ENCODE measurements around the gene OR6K3. TPM values are rescaled to one million over a fixed set of nuclear protein-coding genes. Genes with fewer than 3 reads are reported as not detected.

OR6K3 gene
- total RNA-seq, 1 donor from 2014 or later: not detected

DNA sequence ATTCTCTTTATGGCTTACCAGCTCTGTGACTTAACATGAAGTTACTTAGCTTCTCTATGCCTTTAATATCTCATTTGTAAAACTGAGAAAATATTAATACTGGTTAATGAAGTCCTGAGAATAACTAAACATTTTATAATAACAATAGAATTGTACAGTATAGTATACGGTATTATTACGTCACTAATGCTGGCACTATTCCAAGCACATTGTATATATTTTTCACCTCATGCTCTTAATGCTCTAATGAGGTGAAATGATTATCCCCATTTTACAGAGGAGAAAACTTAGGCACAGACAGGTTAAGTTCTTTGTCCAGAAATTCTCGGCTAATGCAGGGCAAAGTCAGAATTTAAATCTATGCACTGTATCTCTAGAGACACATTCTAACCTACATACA, 856 bp downstream of the OR6K3 start:
- no peak for FAIRE-seq
- Histone ChIP-seq H3K4me1 (ENCODE audit: insufficient read depth, low read length) (no peaks in the 10 kb centered on the region), H2AFZ (ENCODE audit: low read depth, low read length) (no peak overlapping the region), H3K27ac (ENCODE audit: low read depth, low read length) (no peak overlapping the region), H3K9ac (ENCODE audit: low read length) (no peak overlapping the region), H3K9me3 (ENCODE audit: insufficient read depth, low read depth, low read length) (no peaks in the 10 kb centered on the region), H3K4me2 (ENCODE audit: low read length) (no peak overlapping the region), H3K36me3 (ENCODE audit: insufficient read depth, low read length) (no peaks in the 10 kb centered on the region), H3K79me2 (ENCODE audit: insufficient read depth, low read length) (no peaks in the 10 kb centered on the region), H3K27me3 (ENCODE audit: insufficient read depth, low read length) (no peaks in the 10 kb centered on the region), H3K4me3 (ENCODE audit: insufficient read depth, low read depth, low read length) (no peak overlapping the region), H4K20me1 (ENCODE audit: insufficient read depth, low read length) (no peaks in the 10 kb centered on the region)
- TF ChIP-seq, protein P1, sequence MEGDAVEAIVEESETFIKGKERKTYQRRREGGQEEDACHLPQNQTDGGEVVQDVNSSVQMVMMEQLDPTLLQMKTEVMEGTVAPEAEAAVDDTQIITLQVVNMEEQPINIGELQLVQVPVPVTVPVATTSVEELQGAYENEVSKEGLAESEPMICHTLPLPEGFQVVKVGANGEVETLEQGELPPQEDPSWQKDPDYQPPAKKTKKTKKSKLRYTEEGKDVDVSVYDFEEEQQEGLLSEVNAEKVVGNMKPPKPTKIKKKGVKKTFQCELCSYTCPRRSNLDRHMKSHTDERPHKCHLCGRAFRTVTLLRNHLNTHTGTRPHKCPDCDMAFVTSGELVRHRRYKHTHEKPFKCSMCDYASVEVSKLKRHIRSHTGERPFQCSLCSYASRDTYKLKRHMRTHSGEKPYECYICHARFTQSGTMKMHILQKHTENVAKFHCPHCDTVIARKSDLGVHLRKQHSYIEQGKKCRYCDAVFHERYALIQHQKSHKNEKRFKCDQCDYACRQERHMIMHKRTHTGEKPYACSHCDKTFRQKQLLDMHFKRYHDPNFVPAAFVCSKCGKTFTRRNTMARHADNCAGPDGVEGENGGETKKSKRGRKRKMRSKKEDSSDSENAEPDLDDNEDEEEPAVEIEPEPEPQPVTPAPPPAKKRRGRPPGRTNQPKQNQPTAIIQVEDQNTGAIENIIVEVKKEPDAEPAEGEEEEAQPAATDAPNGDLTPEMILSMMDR (IDR thresholded peaks at IDR 0.05; ENCODE audit: insufficient read depth, low read depth, low read length): no peak
- TF ChIP-seq EZH2 (IDR thresholded peaks at IDR 0.05; ENCODE audit: insufficient read depth, low read length): no peak
- no peak for DNase-seq (ENCODE audit: low read depth)
- no peak overlapping the region for H3K27ac Mint-ChIP-seq (ENCODE audit: unreplicated experiment)
- no peaks in the 10 kb centered on the region for H3K4me1 Mint-ChIP-seq (ENCODE audit: low read depth, unreplicated experiment)
- no peaks in the 10 kb centered on the region for H3K9me3 Mint-ChIP-seq (ENCODE audit: unreplicated experiment)
- H3K27me3 Mint-ChIP-seq (ENCODE audit: low read depth, unreplicated experiment): no peaks in the 10 kb centered on the region
- no peak overlapping the region for H3K4me3 Mint-ChIP-seq (ENCODE audit: unreplicated experiment)
- no peaks in the 10 kb centered on the region for H3K36me3 Mint-ChIP-seq (ENCODE audit: low read depth, unreplicated experiment)

DNA sequence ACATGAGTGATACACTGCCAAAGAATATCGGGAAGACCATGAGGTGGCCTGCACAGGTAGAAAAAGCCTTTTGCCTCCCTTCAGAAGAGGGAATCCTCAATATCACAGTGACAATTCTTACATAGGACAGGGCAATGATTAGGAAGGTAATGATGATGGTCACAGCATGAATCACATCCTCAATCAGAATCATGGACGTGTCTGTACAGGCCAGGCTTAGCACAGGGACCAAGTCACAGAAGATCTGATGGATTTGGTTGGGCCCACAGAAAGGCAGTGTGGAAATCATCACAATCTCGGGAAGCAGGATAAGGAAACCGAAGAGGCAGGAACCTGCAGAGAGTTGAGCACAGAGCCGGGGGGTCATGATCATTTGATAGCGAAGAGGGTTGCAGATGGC, 3.2 kb downstream of the OR6K3 start:
- Mint-ChIP-seq H3K4me1 (ENCODE audit: low read depth, unreplicated experiment) (no peaks in the 10 kb centered on the region), H3K9me3 (ENCODE audit: unreplicated experiment) (peaks cover 2% of the 10 kb centered on the region), H3K27ac (ENCODE audit: unreplicated experiment) (no peak overlapping the region), H3K36me3 (ENCODE audit: low read depth, unreplicated experiment) (no peaks in the 10 kb centered on the region), H3K4me3 (ENCODE audit: unreplicated experiment) (no peak overlapping the region), H3K27me3 (ENCODE audit: low read depth, unreplicated experiment) (no peaks in the 10 kb centered on the region)
- Histone ChIP-seq H3K79me2 (ENCODE audit: insufficient read depth, low read length) (no peaks in the 10 kb centered on the region), H3K9me3 (ENCODE audit: insufficient read depth, low read depth, low read length) (no peaks in the 10 kb centered on the region), H3K4me3 (ENCODE audit: insufficient read depth, low read depth, low read length) (no peak overlapping the region), H2AFZ (ENCODE audit: low read depth, low read length) (no peak overlapping the region), H3K4me1 (ENCODE audit: insufficient read depth, low read length) (no peaks in the 10 kb centered on the region), H4K20me1 (ENCODE audit: insufficient read depth, low read length) (no peaks in the 10 kb centered on the region), H3K9ac (ENCODE audit: low read length) (no peak overlapping the region), H3K36me3 (ENCODE audit: insufficient read depth, low read length) (no peaks in the 10 kb centered on the region), H3K27ac (ENCODE audit: low read depth, low read length) (no peak overlapping the region), H3K4me2 (ENCODE audit: low read length) (no peak overlapping the region), H3K27me3 (ENCODE audit: insufficient read depth, low read length) (no peaks in the 10 kb centered on the region)
- no peak for DNase-seq (ENCODE audit: low read depth)
- TF ChIP-seq, protein P1 (IDR thresholded peaks at IDR 0.05; ENCODE audit: insufficient read depth, low read depth, low read length): no peak
- TF ChIP-seq EZH2 (IDR thresholded peaks at IDR 0.05; ENCODE audit: insufficient read depth, low read length): no peak
- no peak for FAIRE-seq

DNA sequence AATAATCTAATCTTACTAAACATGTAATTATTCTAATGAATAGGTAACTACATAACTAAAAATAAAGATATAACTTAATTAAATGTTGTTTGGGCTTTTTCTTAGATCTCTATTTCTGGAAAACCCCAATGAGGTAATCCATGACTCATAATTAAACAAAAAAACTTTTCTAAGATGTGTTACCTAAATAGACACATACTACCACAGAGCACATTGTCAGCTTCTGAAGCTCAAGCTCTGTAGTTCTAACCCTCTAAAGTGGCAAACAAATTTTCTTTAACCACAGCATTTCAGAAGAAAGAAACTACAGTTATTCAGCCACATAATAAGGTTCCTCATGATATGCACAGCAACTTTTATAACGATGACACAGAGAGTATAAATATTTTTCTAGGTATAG, 4.2 kb downstream of the OR6K3 start:
- no peak overlapping the region for H2AFZ ChIP-seq (ENCODE audit: low read depth, low read length)
- no peaks in the 10 kb centered on the region for H3K27me3 ChIP-seq (ENCODE audit: insufficient read depth, low read length)
- Mint-ChIP-seq H3K27me3 (ENCODE audit: low read depth, unreplicated experiment) (no peaks in the 10 kb centered on the region), H3K27ac (ENCODE audit: unreplicated experiment) (no peak overlapping the region), H3K4me3 (ENCODE audit: unreplicated experiment) (no peak overlapping the region), H3K9me3 (ENCODE audit: unreplicated experiment) (peaks cover 2% of the 10 kb centered on the region), H3K4me1 (ENCODE audit: low read depth, unreplicated experiment) (no peaks in the 10 kb centered on the region), H3K36me3 (ENCODE audit: low read depth, unreplicated experiment) (no peaks in the 10 kb centered on the region)
- TF ChIP-seq, protein P1 (IDR thresholded peaks at IDR 0.05; ENCODE audit: insufficient read depth, low read depth, low read length): no peak
- TF ChIP-seq EZH2 (IDR thresholded peaks at IDR 0.05; ENCODE audit: insufficient read depth, low read length): no peak
- no peak for FAIRE-seq
- no peak for DNase-seq (ENCODE audit: low read depth)
- H3K4me3 ChIP-seq (ENCODE audit: insufficient read depth, low read depth, low read length): no peak overlapping the region
- H3K4me2 ChIP-seq (ENCODE audit: low read length): no peak overlapping the region
- no peaks in the 10 kb centered on the region for H3K79me2 ChIP-seq (ENCODE audit: insufficient read depth, low read length)
- no peaks in the 10 kb centered on the region for H4K20me1 ChIP-seq (ENCODE audit: insufficient read depth, low read length)
- no peak overlapping the region for H3K27ac ChIP-seq (ENCODE audit: low read depth, low read length)
- H3K9ac ChIP-seq (ENCODE audit: low read length): no peak overlapping the region
- H3K36me3 ChIP-seq (ENCODE audit: insufficient read depth, low read length): no peaks in the 10 kb centered on the region
- no peaks in the 10 kb centered on the region for H3K4me1 ChIP-seq (ENCODE audit: insufficient read depth, low read length)
- no peaks in the 10 kb centered on the region for H3K9me3 ChIP-seq (ENCODE audit: insufficient read depth, low read depth, low read length)
